Central memory CD8-positive, alpha-beta T cell (primary cell): ENCODE measurements around the gene MRPL3.

Experiments
- ATAC-seq: fragments of 150-1000 bp; cut with Tn5 transposase; replicated peaks from 2 replicates; pipeline ENCODE4 v1.10.0; 2022; ENCODE audit warnings: mild to moderate bottlenecking, moderate FRiP score, moderate number of reproducible peaks; ENCODE audit not compliant: poor library complexity, severe bottlenecking; ENCODE audit errors: extremely low read depth
- DNase-seq, 2 donors: peaks; one replicate each; pipeline ENCODE4 v3.0.0; 2021; ENCODE audit warnings: low spot score in 2 of 2
- H3K27ac Mint-ChIP-seq: one replicate; pipeline ENCODE4 v1.8.0; 2022; ENCODE audit warnings: low read depth, mild to moderate bottlenecking, moderate library complexity, mixed read lengths
- H3K27me3 Mint-ChIP-seq: one replicate; pipeline ENCODE4 v1.8.0; 2022; ENCODE audit warnings: mixed read lengths
- H3K36me3 Mint-ChIP-seq: one replicate; pipeline ENCODE4 v1.8.0; 2022; ENCODE audit warnings: mild to moderate bottlenecking, moderate library complexity, mixed read lengths; ENCODE audit not compliant: insufficient read depth
- H3K4me1 Mint-ChIP-seq: one replicate; pipeline ENCODE4 v1.8.0; 2022; ENCODE audit warnings: mixed read lengths
- H3K4me3 Mint-ChIP-seq: one replicate; pipeline ENCODE4 v1.8.0; 2022; ENCODE audit warnings: mild to moderate bottlenecking, moderate library complexity, mixed read lengths
- H3K9me3 Mint-ChIP-seq: one replicate; pipeline ENCODE4 v1.8.0; 2022; ENCODE audit warnings: mixed read lengths

MRPL3 gene

GRCh38 chr3:131435000-131435399 lies 67.8 kb downstream of the MRPL3 start:
- no peak for DNase-seq
- no peak overlapping the region for H3K4me3 Mint-ChIP-seq

GRCh38 chr3:131432441-131432840 lies 70.3 kb downstream of the MRPL3 start:
- Mint-ChIP-seq H3K27ac (no peak overlapping the region), H3K4me3 (no peak overlapping the region), H3K4me1 (no peaks in the 10 kb centered on the region), H3K27me3 (peaks cover 43% of the 10 kb centered on the region), H3K9me3 (no peaks in the 10 kb centered on the region), H3K36me3 (peaks cover 1% of the 10 kb centered on the region)
- ATAC-seq (no peak), DNase-seq (no peak)

More at GRCh38 chr3:131435000-131435399, 67.8 kb downstream of the MRPL3 start:
- H3K9me3 Mint-ChIP-seq: no peaks in the 10 kb centered on the region
- no peak for ATAC-seq
- peaks cover 1% of the 10 kb centered on the region for H3K36me3 Mint-ChIP-seq
- H3K27me3 Mint-ChIP-seq: peaks cover 43% of the 10 kb centered on the region
- H3K27ac Mint-ChIP-seq: no peak overlapping the region
- H3K4me1 Mint-ChIP-seq: no peaks in the 10 kb centered on the region

GRCh38 chr3:131431754-131432153 lies 71.0 kb downstream of the MRPL3 start:
- no peaks in the 10 kb centered on the region for H3K4me1 Mint-ChIP-seq
- no peak for ATAC-seq
- peaks cover 1% of the 10 kb centered on the region for H3K36me3 Mint-ChIP-seq
- H3K9me3 Mint-ChIP-seq: no peaks in the 10 kb centered on the region
- peaks cover 43% of the 10 kb centered on the region for H3K27me3 Mint-ChIP-seq
- no peak for DNase-seq
- H3K4me3 Mint-ChIP-seq: no peak overlapping the region
- no peak overlapping the region for H3K27ac Mint-ChIP-seq

- H3K27me3 Mint-ChIP-seq: peaks cover 40% of the 10 kb centered on the region
- no peak overlapping the region for H3K27ac Mint-ChIP-seq
- H3K4me3 Mint-ChIP-seq: no peak overlapping the region
- DNase-seq: no peak
- no peaks in the 10 kb centered on the region for H3K9me3 Mint-ChIP-seq
- no peaks in the 10 kb centered on the region for H3K4me1 Mint-ChIP-seq
- no peak for ATAC-seq
- peaks cover 3% of the 10 kb centered on the region for H3K36me3 Mint-ChIP-seq
Measured at GRCh38 chr3:131427226-131427625, 75.5 kb downstream of the MRPL3 start.

GRCh38 chr3:131421957-131422498 lies 80.7 kb downstream of the MRPL3 start:
- no peak for ATAC-seq
- no peaks in the 10 kb centered on the region for H3K4me1 Mint-ChIP-seq
- no peak overlapping the region for H3K4me3 Mint-ChIP-seq
- no peak for DNase-seq
- no peak overlapping the region for H3K27ac Mint-ChIP-seq
- H3K36me3 Mint-ChIP-seq: peaks cover 2% of the 10 kb centered on the region
- H3K27me3 Mint-ChIP-seq: peaks cover 43% of the 10 kb centered on the region
- H3K9me3 Mint-ChIP-seq: no peaks in the 10 kb centered on the region

GRCh38 chr3:131421301-131421700 lies 81.5 kb downstream of the MRPL3 start:
- ATAC-seq (no peak), DNase-seq (no peak)
- Mint-ChIP-seq H3K4me1 (no peaks in the 10 kb centered on the region), H3K4me3 (no peak overlapping the region), H3K9me3 (no peaks in the 10 kb centered on the region), H3K27me3 (peaks cover 43% of the 10 kb centered on the region), H3K27ac (no peak overlapping the region), H3K36me3 (peaks cover 2% of the 10 kb centered on the region)

- H3K27me3 Mint-ChIP-seq: peaks cover 36% of the 10 kb centered on the region
- no peaks in the 10 kb centered on the region for H3K4me1 Mint-ChIP-seq
- ATAC-seq (no peak), DNase-seq (no peak)
- H3K36me3 Mint-ChIP-seq: peaks cover 1% of the 10 kb centered on the region
- H3K4me3 Mint-ChIP-seq: no peak overlapping the region
- H3K27ac Mint-ChIP-seq: no peak overlapping the region
- H3K9me3 Mint-ChIP-seq: peaks cover 7% of the 10 kb centered on the region
Measured at GRCh38 chr3:131417751-131418150, 85.0 kb downstream of the MRPL3 start.
